Stimulated activated CD4-positive, alpha-beta T cell treated with anti-CD3 and anti-CD28 coated beads, Interleukin-12 subunit alpha, Interleukin-12 subunit beta, amount 100 ng/mL, for 24 hours (primary cell): ENCODE data around the gene ST6GAL2.

Source experiments
- DNase-seq, 2 experiments: peaks; one replicate each; pipeline ENCODE4 v3.0.0-alpha.2; 2020; ENCODE audit warnings: low read depth in 2 of 2

ST6GAL2 gene

GRCh38 chr2:106885971-106886915 lies at the start of gene ST6GAL2:
Gene ST6GAL2, minus strand, starts transcription at chr2:106886167. Its CDS starts 42,190 bp downstream, at chr2:106843977.
- no peak for DNase-seq

- DNase-seq: no peak
Observed at GRCh38 chr2:106932644-106933043, 46.7 kb upstream of the ST6GAL2 start.

- no peak for DNase-seq
Observed at GRCh38 chr2:106931717-106932335, 45.9 kb upstream of the ST6GAL2 start.

- DNase-seq: no peak
Observed at GRCh38 chr2:106921451-106921850, 35.5 kb upstream of the ST6GAL2 start.

GRCh38 chr2:106919012-106919411 lies 33.0 kb upstream of the ST6GAL2 start:
- no peak for DNase-seq

GRCh38 chr2:106904242-106904641 lies 18.3 kb upstream of the ST6GAL2 start:
- no peak for DNase-seq

GRCh38 chr2:106899786-106900530 lies 14.0 kb upstream of the ST6GAL2 start:
- DNase-seq: no peak

GRCh38 chr2:106894545-106894944 lies 8.6 kb upstream of the ST6GAL2 start:
- no peak for DNase-seq

- DNase-seq: no peak
Observed at GRCh38 chr2:106892048-106892447, 6.1 kb upstream of the ST6GAL2 start.

GRCh38 chr2:106890606-106891005 lies 4.6 kb upstream of the ST6GAL2 start:
- DNase-seq: no peak

GRCh38 chr2:106886916-106887758 lies 1.2 kb upstream of the ST6GAL2 start:
- DNase-seq: no peak

GRCh38 chr2:106885329-106885728 lies 638 bp downstream of the ST6GAL2 start:
- DNase-seq: no peak

GRCh38 chr2:106882673-106883072 lies 3.3 kb downstream of the ST6GAL2 start:
- no peak for DNase-seq

- DNase-seq: no peak
Observed at GRCh38 chr2:106878206-106878605, 7.8 kb downstream of the ST6GAL2 start.

GRCh38 chr2:106876699-106877098 lies 9.3 kb downstream of the ST6GAL2 start:
- no peak for DNase-seq

- DNase-seq: no peak
Observed at GRCh38 chr2:106869512-106870275, 16.3 kb downstream of the ST6GAL2 start.

- no peak for DNase-seq
Observed at GRCh38 chr2:106868275-106868674, 17.7 kb downstream of the ST6GAL2 start.

- no peak for DNase-seq
Observed at GRCh38 chr2:106867196-106867953, 18.6 kb downstream of the ST6GAL2 start.

- no peak for DNase-seq
Observed at GRCh38 chr2:106866641-106867040, 19.3 kb downstream of the ST6GAL2 start.

GRCh38 chr2:106864051-106864450 lies 21.9 kb downstream of the ST6GAL2 start:
- DNase-seq: no peak
